HepG2 (cell line): Measurements from ENCODE around the gene CUEDC2. TPM values are rescaled to one million over a fixed set of nuclear protein-coding genes. Genes with fewer than 3 reads are reported as not detected.

Source experiments
- CBFB ChIP-seq: sonication (generic); formaldehyde crosslinking; IDR thresholded peaks from 2 replicates; pipeline ENCODE4 v1.4.0; 2020; ENCODE audit warnings: missing genetic modification reagents
- CHD4 ChIP-seq: fragments of 200-600 bp; sonication (generic); IDR thresholded peaks from 2 replicates; pipeline ENCODE4 v1.7.0; 2017; ENCODE audit warnings: mild to moderate bottlenecking, low read length, borderline replicate concordance
- DR1 ChIP-seq: sonication (generic); formaldehyde crosslinking; IDR thresholded peaks from 2 replicates; pipeline ENCODE4 v1.8.0; 2021; ENCODE audit warnings: mild to moderate bottlenecking, missing genetic modification reagents, inconsistent platforms
- HOXA9 ChIP-seq: sonication (generic); formaldehyde crosslinking; IDR thresholded peaks from 2 replicates; pipeline ENCODE4 v1.8.1; 2022; ENCODE audit warnings: missing genetic modification reagents, mild to moderate bottlenecking, moderate library complexity, borderline replicate concordance
- KDM2A ChIP-seq: sonication (generic); formaldehyde crosslinking; IDR thresholded peaks from 2 replicates; pipeline ENCODE4 v1.4.0; 2020; ENCODE audit warnings: low read depth, missing genetic modification reagents, borderline replicate concordance
- KDM4B ChIP-seq: sonication (generic); formaldehyde crosslinking; IDR thresholded peaks from 2 replicates; pipeline ENCODE4 v1.4.0; 2020; ENCODE audit warnings: missing genetic modification reagents
- KMT2A ChIP-seq: sonication (generic); formaldehyde crosslinking; IDR thresholded peaks from 2 replicates; pipeline ENCODE4 v1.4.0; 2020; ENCODE audit warnings: missing genetic modification reagents
- MTA3 ChIP-seq: sonication (generic); formaldehyde crosslinking; IDR thresholded peaks from 2 replicates; pipeline ENCODE4 v1.4.0; 2020; ENCODE audit warnings: missing genetic modification reagents
- NFE2L2 ChIP-seq: fragments of 150-350 bp; IDR thresholded peaks from 2 replicates; pipeline ENCODE4 v1.6.1; 2014; ENCODE audit warnings: low read length
- PPARG ChIP-seq: conservative IDR thresholded peaks from 2 replicates; pipeline ENCODE4 v1.6.1; 2016; ENCODE audit warnings: missing biosample characterization, missing genetic modification reagents
- RARG ChIP-seq: sonication (generic); formaldehyde crosslinking; IDR thresholded peaks from 2 replicates; pipeline ENCODE4 v1.4.0; 2020; ENCODE audit warnings: low read depth, mild to moderate bottlenecking, missing genetic modification reagents
- SRY ChIP-seq: sonication (generic); formaldehyde crosslinking; IDR thresholded peaks from 2 replicates; pipeline ENCODE4 v1.8.0; 2022; ENCODE audit warnings: mild to moderate bottlenecking, missing genetic modification reagents
- TBL1XR1 ChIP-seq: fragments of 150-350 bp; IDR thresholded peaks from 2 replicates; pipeline ENCODE4 v1.6.1; 2014; ENCODE audit warnings: borderline replicate concordance, low read length; ENCODE audit not compliant: partially characterized antibody
- ZC3H4 ChIP-seq: sonication (generic); formaldehyde crosslinking; IDR thresholded peaks from 2 replicates; pipeline ENCODE4 v1.4.0; 2020; ENCODE audit warnings: missing genetic modification reagents, borderline replicate concordance
- ZNF230 ChIP-seq: sonication (generic); formaldehyde crosslinking; IDR thresholded peaks from 2 replicates; pipeline ENCODE4 v1.4.0; 2020; ENCODE audit warnings: mild to moderate bottlenecking, missing genetic modification reagents
- ZNF253 ChIP-seq: sonication (generic); formaldehyde crosslinking; IDR thresholded peaks from 2 replicates; pipeline ENCODE4 v1.8.0; 2022; ENCODE audit warnings: mild to moderate bottlenecking, missing genetic modification reagents, borderline replicate concordance
- ZNF552 ChIP-seq: sonication (generic); formaldehyde crosslinking; IDR thresholded peaks from 2 replicates; pipeline ENCODE4 v1.9.0; 2022; ENCODE audit warnings: missing genetic modification reagents, mild to moderate bottlenecking, borderline replicate concordance
- ZNF564 ChIP-seq: sonication (generic); formaldehyde crosslinking; IDR thresholded peaks from 2 replicates; pipeline ENCODE4 v1.8.1; 2023; ENCODE audit warnings: mild to moderate bottlenecking, missing genetic modification reagents
- polyA plus RNA-seq, 8 experiments: library from polyadenylated mRNA; depleted of rRNA in 3 of 8; stranded (reverse) in 7 of 8; unstranded in 1 of 8; fragments of >200 nt; fragmentation: Illumina TruSeq in 4 of 8; extraction: Trizol in 4 of 8; gene quantifications; 2 replicates each; pipeline versions ENCODE4 v1.2.1 to v1.2.3, GENCODE V29; 2011 to 2016; ENCODE audit warnings: low read depth in 4 of 8, missing spikeins in 1 of 8, mixed read lengths in 1 of 8; ENCODE audit not compliant: insufficient read depth in 1 of 8
- total RNA-seq, 5 experiments: library from RNA; depleted of rRNA; stranded (reverse); fragments of >200 nt; fragmentation: Illumina TruSeq; extraction: Trizol; gene quantifications; 2 replicates each; pipeline ENCODE4 v1.2.3, GENCODE V29; 2016; ENCODE audit warnings: low read depth in 1 of 5
- TF ChIP-seq, protein P1 (sequence below): sonication (generic); formaldehyde crosslinking; IDR thresholded peaks from 2 replicates; pipeline ENCODE4 v1.4.0; 2020; ENCODE audit warnings: mild to moderate bottlenecking, missing genetic modification reagents
- TF ChIP-seq, protein P2 (sequence below): sonication (generic); formaldehyde crosslinking; IDR thresholded peaks from 2 replicates; pipeline ENCODE4 v1.4.0; 2020; ENCODE audit warnings: missing genetic modification reagents, borderline replicate concordance
- TF ChIP-seq, protein P3 (sequence below): sonication (generic); formaldehyde crosslinking; IDR thresholded peaks from 2 replicates; pipeline ENCODE4 v1.8.1; 2023; ENCODE audit warnings: mild to moderate bottlenecking, missing genetic modification reagents

Gene CUEDC2
- total and polyA plus RNA-seq, 2 of the 13 experiments (the other 11 are each of a cell fraction or from before 2014, with no cell fraction given) = 13.1 to 18.4 TPM

DNA sequence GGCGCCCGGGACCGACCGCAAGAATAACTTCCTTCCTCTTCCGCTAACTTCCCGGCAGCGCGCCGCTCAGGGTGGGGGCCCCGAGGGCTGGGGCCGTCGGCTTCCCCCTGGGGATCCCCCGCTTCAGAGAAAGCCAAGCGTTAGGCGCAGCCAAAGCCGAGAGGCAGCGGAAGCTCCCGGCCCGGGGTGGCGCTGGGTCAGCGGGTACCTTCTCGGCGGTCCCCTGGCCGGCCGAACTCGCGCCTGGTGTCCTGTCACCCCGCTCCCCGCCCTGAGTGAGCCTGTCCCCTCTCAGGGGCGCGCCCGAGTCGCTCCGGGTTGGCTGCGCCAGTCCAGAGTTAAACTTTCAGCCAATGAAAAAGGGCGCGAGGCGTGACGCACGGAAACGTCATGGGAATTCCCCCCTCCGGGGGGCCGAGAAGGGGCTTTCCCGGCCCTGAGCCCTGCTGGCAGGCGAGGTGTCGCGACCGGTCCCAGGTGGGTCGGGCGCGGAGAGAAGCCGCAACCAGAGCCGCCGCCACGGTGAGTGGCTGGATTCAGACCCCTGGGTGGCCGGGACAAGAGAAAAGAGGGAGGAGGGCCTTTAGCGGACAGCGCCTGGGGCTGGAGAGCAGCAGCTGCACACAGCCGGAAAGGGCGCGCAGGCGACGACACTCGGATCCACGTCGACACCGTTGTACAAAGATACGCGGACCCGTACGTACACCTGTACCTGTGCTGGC is 38.1 kb downstream of the CUEDC2 start (continued):
- TF ChIP-seq, protein P1, sequence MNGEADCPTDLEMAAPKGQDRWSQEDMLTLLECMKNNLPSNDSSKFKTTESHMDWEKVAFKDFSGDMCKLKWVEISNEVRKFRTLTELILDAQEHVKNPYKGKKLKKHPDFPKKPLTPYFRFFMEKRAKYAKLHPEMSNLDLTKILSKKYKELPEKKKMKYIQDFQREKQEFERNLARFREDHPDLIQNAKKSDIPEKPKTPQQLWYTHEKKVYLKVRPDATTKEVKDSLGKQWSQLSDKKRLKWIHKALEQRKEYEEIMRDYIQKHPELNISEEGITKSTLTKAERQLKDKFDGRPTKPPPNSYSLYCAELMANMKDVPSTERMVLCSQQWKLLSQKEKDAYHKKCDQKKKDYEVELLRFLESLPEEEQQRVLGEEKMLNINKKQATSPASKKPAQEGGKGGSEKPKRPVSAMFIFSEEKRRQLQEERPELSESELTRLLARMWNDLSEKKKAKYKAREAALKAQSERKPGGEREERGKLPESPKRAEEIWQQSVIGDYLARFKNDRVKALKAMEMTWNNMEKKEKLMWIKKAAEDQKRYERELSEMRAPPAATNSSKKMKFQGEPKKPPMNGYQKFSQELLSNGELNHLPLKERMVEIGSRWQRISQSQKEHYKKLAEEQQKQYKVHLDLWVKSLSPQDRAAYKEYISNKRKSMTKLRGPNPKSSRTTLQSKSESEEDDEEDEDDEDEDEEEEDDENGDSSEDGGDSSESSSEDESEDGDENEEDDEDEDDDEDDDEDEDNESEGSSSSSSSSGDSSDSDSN (CRISPR knock-in tag) = peak; percentile 51; the same call in 1 of the 2 replicates
- peak; percentile 53; the same call in 1 of the 2 replicates for TF ChIP-seq ZNF552 (CRISPR knock-in tag)
- no peak for TF ChIP-seq HOXA9 (CRISPR knock-in tag)
- TF ChIP-seq MTA3 = no peak
- TF ChIP-seq, protein P2, sequence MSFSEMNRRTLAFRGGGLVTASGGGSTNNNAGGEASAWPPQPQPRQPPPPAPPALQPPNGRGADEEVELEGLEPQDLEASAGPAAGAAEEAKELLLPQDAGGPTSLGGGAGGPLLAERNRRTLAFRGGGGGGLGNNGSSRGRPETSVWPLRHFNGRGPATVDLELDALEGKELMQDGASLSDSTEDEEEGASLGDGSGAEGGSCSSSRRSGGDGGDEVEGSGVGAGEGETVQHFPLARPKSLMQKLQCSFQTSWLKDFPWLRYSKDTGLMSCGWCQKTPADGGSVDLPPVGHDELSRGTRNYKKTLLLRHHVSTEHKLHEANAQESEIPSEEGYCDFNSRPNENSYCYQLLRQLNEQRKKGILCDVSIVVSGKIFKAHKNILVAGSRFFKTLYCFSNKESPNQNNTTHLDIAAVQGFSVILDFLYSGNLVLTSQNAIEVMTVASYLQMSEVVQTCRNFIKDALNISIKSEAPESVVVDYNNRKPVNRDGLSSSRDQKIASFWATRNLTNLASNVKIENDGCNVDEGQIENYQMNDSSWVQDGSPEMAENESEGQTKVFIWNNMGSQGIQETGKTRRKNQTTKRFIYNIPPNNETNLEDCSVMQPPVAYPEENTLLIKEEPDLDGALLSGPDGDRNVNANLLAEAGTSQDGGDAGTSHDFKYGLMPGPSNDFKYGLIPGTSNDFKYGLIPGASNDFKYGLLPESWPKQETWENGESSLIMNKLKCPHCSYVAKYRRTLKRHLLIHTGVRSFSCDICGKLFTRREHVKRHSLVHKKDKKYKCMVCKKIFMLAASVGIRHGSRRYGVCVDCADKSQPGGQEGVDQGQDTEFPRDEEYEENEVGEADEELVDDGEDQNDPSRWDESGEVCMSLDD = peak; percentile 98
- TF ChIP-seq CBFB (CRISPR knock-in tag) = peak; percentile 76; the same call in 1 of the 2 replicates
- no peak for TF ChIP-seq RARG (CRISPR knock-in tag)
- peak; percentile 84 for TF ChIP-seq KDM2A (CRISPR knock-in tag)
- no peak for TF ChIP-seq ZNF253 (CRISPR knock-in tag)
- TF ChIP-seq TBL1XR1 = no peak
- no peak for TF ChIP-seq KMT2A (CRISPR knock-in tag)
- TF ChIP-seq DR1 (CRISPR knock-in tag) = 0 out of 2 replicates have a peak, but pooled peaks have one; percentile 23
- TF ChIP-seq SRY (CRISPR knock-in tag) = peak; percentile 50; the same call in 1 of the 2 replicates
- TF ChIP-seq KDM4B (CRISPR knock-in tag) = 0 out of 2 replicates have a peak, but pooled peaks have one; percentile 13
- TF ChIP-seq NFE2L2 = no peak
- peak; percentile 68; the same call in 1 of the 2 replicates for TF ChIP-seq ZNF230 (CRISPR knock-in tag)
- TF ChIP-seq CHD4 = no peak
- TF ChIP-seq PPARG (CRISPR knock-in tag) = no peak; the same call in 1 of the 2 replicates
- TF ChIP-seq, protein P3, sequence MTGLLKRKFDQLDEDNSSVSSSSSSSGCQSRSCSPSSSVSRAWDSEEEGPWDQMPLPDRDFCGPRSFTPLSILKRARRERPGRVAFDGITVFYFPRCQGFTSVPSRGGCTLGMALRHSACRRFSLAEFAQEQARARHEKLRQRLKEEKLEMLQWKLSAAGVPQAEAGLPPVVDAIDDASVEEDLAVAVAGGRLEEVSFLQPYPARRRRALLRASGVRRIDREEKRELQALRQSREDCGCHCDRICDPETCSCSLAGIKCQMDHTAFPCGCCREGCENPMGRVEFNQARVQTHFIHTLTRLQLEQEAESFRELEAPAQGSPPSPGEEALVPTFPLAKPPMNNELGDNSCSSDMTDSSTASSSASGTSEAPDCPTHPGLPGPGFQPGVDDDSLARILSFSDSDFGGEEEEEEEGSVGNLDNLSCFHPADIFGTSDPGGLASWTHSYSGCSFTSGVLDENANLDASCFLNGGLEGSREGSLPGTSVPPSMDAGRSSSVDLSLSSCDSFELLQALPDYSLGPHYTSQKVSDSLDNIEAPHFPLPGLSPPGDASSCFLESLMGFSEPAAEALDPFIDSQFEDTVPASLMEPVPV (CRISPR knock-in tag) = no peak; the same call in 1 of the 2 replicates
- TF ChIP-seq ZNF564 (CRISPR knock-in tag) = no peak; the same call in 1 of the 2 replicates
- TF ChIP-seq ZC3H4 = no peak
